GM19328 (cell line): ENCODE results near the gene RFX1.
A peak's percentile ranks its signal among the peaks of the same experiment; 100 is the strongest.

ENCODE experiments used
- ATAC-seq: cut with Tn5 transposase; IDR thresholded peaks from one replicate; pipeline ENCODE4 v1.9.1; 2021; ENCODE audit warnings: mild to moderate bottlenecking, moderate library complexity; ENCODE audit not compliant: unreplicated experiment

RFX1 gene

GRCh38 chr19:13996928-13997630, 9.0 kb downstream of the RFX1 start:
- ATAC-seq, result no peak

GRCh38 chr19:13995878-13996765, 10.0 kb downstream of the RFX1 start:
- ATAC-seq, result no peak

GRCh38 chr19:13995017-13995728, 10.9 kb downstream of the RFX1 start:
- no peak for ATAC-seq

- no peak for ATAC-seq
These were observed 12.4 kb downstream of the RFX1 start for GRCh38 chr19:13993590-13994300.

GRCh38 chr19:13992025-13992424, 14.1 kb downstream of the RFX1 start:
- ATAC-seq, result no peak

GRCh38 chr19:13990085-13990484, 16.0 kb downstream of the RFX1 start:
- no peak for ATAC-seq

- ATAC-seq, result no peak
These were observed 16.6 kb downstream of the RFX1 start for GRCh38 chr19:13989487-13989886.

- ATAC-seq, result no peak
These were observed 18.8 kb downstream of the RFX1 start for GRCh38 chr19:13987101-13987890.

GRCh38 chr19:13986348-13986904, 19.7 kb downstream of the RFX1 start:
- ATAC-seq, result peak; percentile 82

GRCh38 chr19:13985771-13986347, 20.3 kb downstream of the RFX1 start:
- peak; percentile 9 for ATAC-seq

GRCh38 chr19:13984875-13985741, 21.0 kb downstream of the RFX1 start:
- ATAC-seq, result no peak

- ATAC-seq, result no peak
These were observed 21.9 kb downstream of the RFX1 start for GRCh38 chr19:13984186-13984585.

GRCh38 chr19:13983213-13983889, 22.8 kb downstream of the RFX1 start:
- no peak for ATAC-seq

GRCh38 chr19:13982773-13983172, 23.3 kb downstream of the RFX1 start:
- no peak for ATAC-seq

GRCh38 chr19:13981988-13982501, 24.1 kb downstream of the RFX1 start:
- ATAC-seq, result no peak

GRCh38 chr19:13981467-13981866, 24.7 kb downstream of the RFX1 start:
- ATAC-seq, result no peak

GRCh38 chr19:13981021-13981420, 25.1 kb downstream of the RFX1 start:
- ATAC-seq, result no peak

GRCh38 chr19:13980340-13980739, 25.8 kb downstream of the RFX1 start:
- no peak for ATAC-seq
